GM12878 (cell line): ENCODE data around the gene GPC6. TPM values are rescaled to one million over a fixed set of nuclear protein-coding genes. Genes with fewer than 3 reads are reported as not detected.

Source experiments
- ATAC-seq: fragments of 200-7000 bp; cut with Tn5 transposase; 3 replicates; pipeline ENCODE4 v1.9.1; 2020; ENCODE audit warnings: mild to moderate bottlenecking, moderate library complexity
- BruUV-seq: library from RNA; stranded (reverse); fragments of 400-500 nt; replicated peaks from 2 replicates; lab custom pipeline; 2021; lab: Mats Ljungman, UMichigan
- CTCF ChIA-PET: fragments of 300-600 bp; sonication (Branson Sonifier 250); formaldehyde crosslinking; extraction: SDS; loops from one replicate; lab custom pipeline; 2021; ENCODE audit warnings: inconsistent platforms; lab: Yijun Ruan, JAX
- POLR2A ChIA-PET: fragments of 350-600 bp; formaldehyde crosslinking; extraction: SDS; loops from one replicate; lab custom pipeline; 2021; ENCODE audit warnings: inconsistent platforms; lab: Charles Lee
- RAD21 ChIA-PET: fragments of 300-600 bp; sonication (Branson Sonifier 250); formaldehyde crosslinking; loops from one replicate; lab custom pipeline; 2023; ENCODE audit warnings: antibody characterized with exemption; ENCODE audit not compliant: unreplicated experiment; lab: Charles Lee
- SMC1A ChIA-PET: fragments of 300-600 bp; sonication (Branson Sonifier 250); formaldehyde crosslinking; loops from one replicate; lab custom pipeline; 2023; ENCODE audit not compliant: unreplicated experiment, uncharacterized antibody; lab: Charles Lee
- DNase-seq: peaks from one replicate; pipeline ENCODE4 v3.0.0-alpha.2; 2011; ENCODE audit warnings: low read depth, low spot score
- FAIRE-seq: peaks from 3 replicates; lab custom pipeline; 2011; peaks lifted over from hg19 to GRCh38; lab: Jason Lieb, UNC
- H2AFZ ChIP-seq: 2 replicates; pipeline ENCODE4 v1.6.0; 2011; ENCODE audit warnings: low read depth, low read length, control low read depth; ENCODE audit not compliant: control insufficient read depth
- H3K27ac ChIP-seq: 2 replicates; pipeline ENCODE4 v1.5.1; 2011; ENCODE audit warnings: control low read depth; ENCODE audit not compliant: control insufficient read depth, insufficient read depth
- H3K27me3 ChIP-seq, 2 experiments: replicated peaks in 1 of 2; 2 replicates each; pipeline versions ENCODE4 v1.6.0 to v1.6.1; 2011; ENCODE audit warnings: low read length in 1 of 2; ENCODE audit not compliant: control insufficient read depth in 2 of 2, insufficient read depth in 2 of 2
- H3K36me3 ChIP-seq, 2 experiments: 2 replicates each; pipeline ENCODE4 v1.5.1; 2011; ENCODE audit warnings: low read length in 1 of 2; ENCODE audit not compliant: control insufficient read depth in 2 of 2, insufficient read depth in 2 of 2
- H3K4me1 ChIP-seq: 2 replicates; pipeline ENCODE4 v1.6.1; 2011; ENCODE audit warnings: mild to moderate bottlenecking, low read length, moderate library complexity, mixed read lengths; ENCODE audit not compliant: control insufficient read depth, insufficient read depth
- H3K4me2 ChIP-seq: 2 replicates; pipeline ENCODE4 v1.6.0; 2011; ENCODE audit warnings: control low read depth; ENCODE audit not compliant: control insufficient read depth, insufficient read depth
- H3K4me3 ChIP-seq: fragments of 200-600 bp; sonication (generic); 2 replicates; pipeline ENCODE4 v1.5.1; 2016
- H3K79me2 ChIP-seq: 2 replicates; pipeline ENCODE4 v1.6.0; 2011; ENCODE audit warnings: low read length; ENCODE audit not compliant: control insufficient read depth, insufficient read depth
- H3K9ac ChIP-seq: 2 replicates; pipeline ENCODE4 v1.8.0; 2011; ENCODE audit warnings: low read length, control low read depth, mixed read lengths; ENCODE audit not compliant: control insufficient read depth, insufficient read depth
- H3K9me3 ChIP-seq: replicated peaks from 3 replicates; pipeline ENCODE4 v1.5.1; 2011; ENCODE audit warnings: mild to moderate bottlenecking, low read length; ENCODE audit not compliant: control insufficient read depth, insufficient read depth
- H4K20me1 ChIP-seq: 2 replicates; pipeline ENCODE4 v1.6.0; 2011; ENCODE audit not compliant: control insufficient read depth, insufficient read depth
- CBX5 ChIP-seq: sonication (generic); IDR thresholded peaks from 2 replicates; pipeline ENCODE4 v1.6.1; 2016; ENCODE audit warnings: low read depth, moderate library complexity, mild to moderate bottlenecking, inconsistent platforms
- CTCF ChIP-seq, 3 experiments: IDR thresholded peaks in 2 of 3; conservative IDR thresholded peaks in 1 of 3; 2 replicates each; pipeline ENCODE4 v1.5.1; 2011; ENCODE audit warnings: low read depth in 3 of 3, low read length in 3 of 3, mild to moderate bottlenecking in 3 of 3, control low read depth in 2 of 3, moderate library complexity in 2 of 3, inconsistent platforms in 1 of 3, mixed read lengths in 1 of 3; ENCODE audit not compliant: control insufficient read depth in 2 of 3, insufficient read depth in 1 of 3; ENCODE audit errors: extremely low read depth in 1 of 3
- EGR1 ChIP-seq, 2 experiments: IDR thresholded peaks; 1 replicate in 1 of 2; 2 replicates in 1 of 2; pipeline ENCODE4 v1.6.1; 2011 to 2012; ENCODE audit warnings: low read depth in 2 of 2, low read length in 2 of 2, borderline replicate concordance in 1 of 2, mild to moderate bottlenecking in 1 of 2, moderate library complexity in 1 of 2
- KLF5 ChIP-seq: fragments of 450-650 bp; IDR thresholded peaks from 2 replicates; pipeline ENCODE4 v1.6.1; 2014; ENCODE audit warnings: mild to moderate bottlenecking; ENCODE audit not compliant: partially characterized antibody
- RFX5 ChIP-seq: IDR thresholded peaks from 2 replicates; pipeline ENCODE4 v1.6.1; 2011; ENCODE audit warnings: low read depth, low read length, improper control_type of control experiment
- SMAD1 ChIP-seq: fragments of 450-650 bp; IDR thresholded peaks from 2 replicates; pipeline ENCODE4 v1.6.1; 2018; ENCODE audit warnings: mild to moderate bottlenecking, low read depth; ENCODE audit not compliant: partially characterized antibody
- SMAD5 ChIP-seq: IDR thresholded peaks from 2 replicates; pipeline ENCODE4 v1.6.1; 2016; ENCODE audit warnings: antibody characterized with exemption, low read depth
- TBL1XR1 ChIP-seq: IDR thresholded peaks from 2 replicates; pipeline ENCODE4 v1.6.1; 2012; ENCODE audit warnings: low read depth, low read length, improper control_type of control experiment
- ZBED1 ChIP-seq: IDR thresholded peaks from 2 replicates; pipeline ENCODE4 v1.6.1; 2016; ENCODE audit warnings: borderline replicate concordance
- ZNF207 ChIP-seq: fragments of 450-650 bp; IDR thresholded peaks from 2 replicates; pipeline ENCODE4 v1.6.1; 2014; ENCODE audit warnings: antibody characterized with exemption, mild to moderate bottlenecking, borderline replicate concordance
- WGBS: methylation state at CpG from one replicate; pipeline ENCODE4 v1.1.6; 2016; ENCODE audit warnings: low lambda C conversion rate; ENCODE audit not compliant: insufficient replicate concordance, insufficient coverage; ENCODE audit errors: missing lambda C conversion rate; 5-methylcytosine and 5-hydroxymethylcytosine counted together
- in situ Hi-C: fragments of 300-500 bp; cut with MboI; formaldehyde crosslinking; loops from 9 replicates; pipeline ENCODE4 v1.14.3; 2018; ENCODE audit warnings: mixed read lengths
- intact Hi-C: fragments of 100-400 bp; cut with micrococcal nuclease; formaldehyde crosslinking; loops from one replicate; pipeline ENCODE4 v1.14.2; 2022; ENCODE audit not compliant: unreplicated experiment
- polyA plus RNA-seq, 11 experiments: library from polyadenylated mRNA; depleted of rRNA in 4 of 11; unstranded in 6 of 11; stranded (reverse) in 5 of 11; fragments of >200 nt; fragmentation: Nextera tagmentation in 4 of 11; fragmentation: Illumina TruSeq in 1 of 11; extraction: Ambion mirVana in 4 of 11; extraction: Trizol in 1 of 11; gene quantifications; 1 replicate in 1 of 11; 2 replicates in 10 of 11; pipeline versions ENCODE4 v1.2.1 to v1.2.3, GENCODE V29; 2011 to 2016; ENCODE audit warnings: inconsistent platforms in 2 of 11, missing spikeins in 2 of 11, low read depth in 1 of 11
- total RNA-seq, 4 experiments: library from RNA; depleted of rRNA in 3 of 4; stranded (reverse); fragments of >200 nt in 3 of 4; fragmentation: Illumina TruSeq in 1 of 4; extraction: Trizol in 1 of 4; gene quantifications; 2 replicates each; pipeline versions ENCODE4 v1.2.1 to v1.2.3, GENCODE V29; 2013 to 2021
- TF ChIP-seq, protein P1 (sequence below): fragments of 450-650 bp; IDR thresholded peaks from 2 replicates; pipeline ENCODE4 v1.6.1; 2017; ENCODE audit warnings: low read depth, mild to moderate bottlenecking, moderate library complexity
- TF ChIP-seq, protein P2 (sequence below): fragments of 150-350 bp; IDR thresholded peaks from 2 replicates; pipeline ENCODE4 v1.6.1; 2014; ENCODE audit warnings: mild to moderate bottlenecking, low read depth, low read length

Gene GPC6
- total and polyA plus RNA-seq, 10 of the 15 experiments (the other 5 are each of a cell fraction or from before 2014, with no cell fraction given), result 0.03 to 0.04 (median 0.03) TPM; not detected in 7

DNA sequence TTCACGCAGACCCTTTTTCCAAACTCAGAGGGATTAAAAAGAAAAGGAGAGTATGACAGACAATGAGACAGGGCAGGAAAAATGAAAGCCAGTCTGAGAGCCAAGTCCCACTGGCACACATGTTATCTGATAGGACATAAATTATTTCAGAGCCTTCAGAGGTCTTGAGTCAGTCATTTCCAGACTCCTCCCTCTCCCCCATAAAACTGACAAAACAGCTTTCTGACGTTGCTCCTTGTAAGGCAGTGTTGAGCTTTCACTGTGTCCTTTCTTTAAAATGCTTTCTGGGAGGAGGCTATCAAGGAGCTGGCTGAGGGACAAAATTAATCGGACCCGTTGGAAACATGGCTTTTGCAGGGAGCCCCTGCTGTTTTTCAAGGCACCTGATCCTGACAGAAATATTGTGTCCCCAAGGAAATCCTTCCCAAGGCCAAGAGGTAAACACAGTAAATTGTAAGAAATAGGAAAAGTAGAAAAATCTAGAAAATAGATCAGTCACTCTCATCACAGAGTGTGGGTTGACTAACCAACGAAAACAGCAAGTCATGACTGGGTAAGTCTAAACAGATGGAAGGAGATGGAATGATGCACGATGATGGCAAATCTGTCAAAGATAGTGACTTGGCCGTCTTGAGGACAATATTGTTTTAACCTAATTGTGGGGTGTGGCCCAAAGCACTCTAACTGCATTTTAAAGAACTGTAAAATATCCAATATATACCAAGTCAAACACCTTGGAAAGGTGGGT is 1163.2 kb downstream of the GPC6 start (continued):
- TF ChIP-seq RFX5, result no peak
- no peak for TF ChIP-seq CTCF (IDR thresholded peaks at IDR 0.05 in 2 of 3, conservative IDR thresholded peaks at IDR 0.05 in 1 of 3; ENCODE audit: control insufficient read depth in 2 of 3, extremely low read depth in 1 of 3, insufficient read depth in 1 of 3, low read depth in 3 of 3, low read length in 3 of 3)
- TF ChIP-seq, protein P1, sequence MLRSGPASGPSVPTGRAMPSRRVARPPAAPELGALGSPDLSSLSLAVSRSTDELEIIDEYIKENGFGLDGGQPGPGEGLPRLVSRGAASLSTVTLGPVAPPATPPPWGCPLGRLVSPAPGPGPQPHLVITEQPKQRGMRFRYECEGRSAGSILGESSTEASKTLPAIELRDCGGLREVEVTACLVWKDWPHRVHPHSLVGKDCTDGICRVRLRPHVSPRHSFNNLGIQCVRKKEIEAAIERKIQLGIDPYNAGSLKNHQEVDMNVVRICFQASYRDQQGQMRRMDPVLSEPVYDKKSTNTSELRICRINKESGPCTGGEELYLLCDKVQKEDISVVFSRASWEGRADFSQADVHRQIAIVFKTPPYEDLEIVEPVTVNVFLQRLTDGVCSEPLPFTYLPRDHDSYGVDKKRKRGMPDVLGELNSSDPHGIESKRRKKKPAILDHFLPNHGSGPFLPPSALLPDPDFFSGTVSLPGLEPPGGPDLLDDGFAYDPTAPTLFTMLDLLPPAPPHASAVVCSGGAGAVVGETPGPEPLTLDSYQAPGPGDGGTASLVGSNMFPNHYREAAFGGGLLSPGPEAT, result no peak
- no peak for TF ChIP-seq CBX5
- no peak for TF ChIP-seq ZNF207
- TF ChIP-seq KLF5, result no peak
- TF ChIP-seq ZBED1, result no peak
- TF ChIP-seq SMAD1, result no peak
- TF ChIP-seq, all 136 proteins: peak for 0

GRCh38 chr13:94390881-94391280 is 1164.3 kb downstream of the GPC6 start:
- no peaks in the 10 kb centered on the region for H3K27me3 ChIP-seq
- in situ Hi-C loops, result no loop called here
- ChIA-PET CTCF (no interaction called here), SMC1A (no interaction called here), RAD21 (no interaction called here)
- no peak for ATAC-seq
- H4K20me1 ChIP-seq, result no peaks in the 10 kb centered on the region
- H3K9me3 ChIP-seq, result no peaks in the 10 kb centered on the region
- no peaks in the 10 kb centered on the region for H3K4me1 ChIP-seq
- TF ChIP-seq SMAD5 (no peak), SMAD1 (no peak), TBL1XR1 (no peak), EGR1 (IDR thresholded peaks at IDR 0.05; ENCODE audit: borderline replicate concordance in 1 of 2, low read depth in 2 of 2, low read length in 2 of 2) (no peak)
- TF ChIP-seq, protein P2, sequence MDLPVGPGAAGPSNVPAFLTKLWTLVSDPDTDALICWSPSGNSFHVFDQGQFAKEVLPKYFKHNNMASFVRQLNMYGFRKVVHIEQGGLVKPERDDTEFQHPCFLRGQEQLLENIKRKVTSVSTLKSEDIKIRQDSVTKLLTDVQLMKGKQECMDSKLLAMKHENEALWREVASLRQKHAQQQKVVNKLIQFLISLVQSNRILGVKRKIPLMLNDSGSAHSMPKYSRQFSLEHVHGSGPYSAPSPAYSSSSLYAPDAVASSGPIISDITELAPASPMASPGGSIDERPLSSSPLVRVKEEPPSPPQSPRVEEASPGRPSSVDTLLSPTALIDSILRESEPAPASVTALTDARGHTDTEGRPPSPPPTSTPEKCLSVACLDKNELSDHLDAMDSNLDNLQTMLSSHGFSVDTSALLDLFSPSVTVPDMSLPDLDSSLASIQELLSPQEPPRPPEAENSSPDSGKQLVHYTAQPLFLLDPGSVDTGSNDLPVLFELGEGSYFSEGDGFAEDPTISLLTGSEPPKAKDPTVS, result no peak
- TF ChIP-seq, all 136 proteins: peak for 0
- no peak overlapping the region for H3K4me2 ChIP-seq
- BruUV-seq, result no TSS peak
- H3K79me2 ChIP-seq, result no peaks in the 10 kb centered on the region
- FAIRE-seq (no peak), DNase-seq (no peak)
- intact Hi-C loops, result no loop called here
- POLR2A ChIA-PET, result no interaction called here
- no peak overlapping the region for H2AFZ ChIP-seq
- H3K27ac ChIP-seq, result no peak overlapping the region
- no peak overlapping the region for H3K9ac ChIP-seq
- H3K36me3 ChIP-seq, result no peaks in the 10 kb centered on the region
- WGBS, result 32% methylated on average over 2 of the region's 2 CpGs
- H3K4me3 ChIP-seq, result no peak overlapping the region
